Activated CD8-positive, alpha-beta memory T cell treated with anti-CD3 and anti-CD28 coated beads, Interleukin-2, amount 50 U/mL, for 24 hours (primary cell): ENCODE data around the gene BABAM2.

Experiments used
- DNase-seq: peaks from one replicate; pipeline ENCODE4 v3.0.0-alpha.2; 2020; ENCODE audit errors: extremely low read depth

The BABAM2 gene

GRCh38 chr2:27911458-27912210, 21.1 kb downstream of the BABAM2 start:
- no peak for DNase-seq

GRCh38 chr2:27912512-27912911, 22.0 kb downstream of the BABAM2 start:
- DNase-seq = no peak

- DNase-seq = no peak
Observed at GRCh38 chr2:27914041-27914804, 23.7 kb downstream of the BABAM2 start.

- no peak for DNase-seq
Observed at GRCh38 chr2:27914805-27915175, 24.3 kb downstream of the BABAM2 start.

GRCh38 chr2:27915191-27915590, 24.7 kb downstream of the BABAM2 start:
- no peak for DNase-seq

- DNase-seq = no peak
Observed at GRCh38 chr2:27915874-27916273, 25.3 kb downstream of the BABAM2 start.

GRCh38 chr2:27916293-27916995, 25.9 kb downstream of the BABAM2 start:
- no peak for DNase-seq

GRCh38 chr2:27920148-27920885, 29.8 kb downstream of the BABAM2 start:
- DNase-seq = no peak

GRCh38 chr2:27921424-27921823, 30.9 kb downstream of the BABAM2 start:
- no peak for DNase-seq

GRCh38 chr2:27921880-27922547, 31.5 kb downstream of the BABAM2 start:
- DNase-seq = no peak

GRCh38 chr2:27922842-27923241, 32.3 kb downstream of the BABAM2 start:
- DNase-seq = no peak

GRCh38 chr2:27925766-27926472, 35.4 kb downstream of the BABAM2 start:
- DNase-seq = no peak

- DNase-seq = no peak
Observed at GRCh38 chr2:27929916-27930486, 39.5 kb downstream of the BABAM2 start.

- no peak for DNase-seq
Observed at GRCh38 chr2:27931361-27931950, 40.9 kb downstream of the BABAM2 start.

GRCh38 chr2:27932396-27932795, 41.9 kb downstream of the BABAM2 start:
- no peak for DNase-seq

- DNase-seq = no peak
Observed at GRCh38 chr2:27935026-27935425, 44.5 kb downstream of the BABAM2 start.

GRCh38 chr2:27940090-27940671, 49.7 kb downstream of the BABAM2 start:
- no peak for DNase-seq

GRCh38 chr2:27940982-27941381, 50.5 kb downstream of the BABAM2 start:
- no peak for DNase-seq
